Cardiac muscle cell (in vitro differentiated cells and primary cell): ENCODE measurements around the gene ADAMTS7. TPM values are rescaled to one million over a fixed set of nuclear protein-coding genes. Genes with fewer than 3 reads are reported as not detected.

Experiments used
- DNase-seq, 2 donors: peaks; one replicate each; pipeline versions ENCODE4 v3.0.0 to v3.0.0-alpha.2; 2010 to 2017; ENCODE audit warnings: low read depth in 1 of 2, low spot score in 1 of 2
- H3K27ac ChIP-seq: fragments of 200-600 bp; sonication (generic); 2 replicates; pipeline ENCODE4 v1.5.1; 2016
- H3K27me3 ChIP-seq: fragments of 200-600 bp; sonication (generic); 2 replicates; pipeline ENCODE4 v1.6.0; 2016; ENCODE audit warnings: control low read depth
- H3K36me3 ChIP-seq: fragments of 200-600 bp; sonication (generic); 2 replicates; pipeline ENCODE4 v1.5.1; 2016; ENCODE audit warnings: control low read depth
- H3K4me1 ChIP-seq: fragments of 200-600 bp; sonication (generic); 2 replicates; pipeline ENCODE4 v1.8.1; 2017; ENCODE audit warnings: low read depth, mild to moderate bottlenecking, mixed run types
- H3K4me3 ChIP-seq: fragments of 200-600 bp; sonication (generic); 2 replicates; pipeline ENCODE4 v1.5.1; 2016; ENCODE audit warnings: mild to moderate bottlenecking
- H3K9me3 ChIP-seq: fragments of 200-600 bp; sonication (generic); 2 replicates; pipeline ENCODE4 v1.5.1; 2017; ENCODE audit warnings: low read depth, mild to moderate bottlenecking, control low read depth
- CTCF ChIP-seq: IDR thresholded peaks from 2 replicates; pipeline ENCODE4 v1.5.1; 2012; ENCODE audit warnings: low read depth, mild to moderate bottlenecking, low read length
- polyA plus RNA-seq: library from polyadenylated mRNA; unstranded; fragments of >200 nt; fragmentation: Nextera tagmentation; extraction: Ambion mirVana; gene quantifications from 2 replicates; pipeline ENCODE4 v1.2.1, GENCODE V29; 2016
- total RNA-seq: library from RNA; depleted of rRNA; stranded (reverse); fragments of >200 nt; gene quantifications from 2 replicates; pipeline ENCODE4 v1.2.3, GENCODE V29; 2016

The ADAMTS7 gene
- total RNA-seq (20.4 and 35.3 TPM in 2 replicates), polyA plus RNA-seq (11.8 and 16.4 TPM in 2 replicates)

GRCh38 chr15:78811124-78811824 is at the start of gene ADAMTS7:
ADAMTS7 (minus strand) TSS chr15:78811464; CDS start chr15:78811220, 244 bp downstream.
- Histone ChIP-seq H3K27ac (peak within 1 kb of the TSS; percentile 53), H3K36me3 (no peaks in the 10 kb centered on the region), H3K4me1 (peaks cover 5% of the 10 kb centered on the region), H3K27me3 (no peaks in the 10 kb centered on the region), H3K4me3 (peak within 1 kb of the TSS; percentile 54), H3K9me3 (no peaks in the 10 kb centered on the region)
- peak; percentile 71 for TF ChIP-seq CTCF
- peak; percentile 88 to 89 for DNase-seq

- peak; percentile 54 for TF ChIP-seq CTCF
- peak overlapping the region; percentile 71 for H3K27ac ChIP-seq
- no peaks in the 10 kb centered on the region for H3K36me3 ChIP-seq
- peak; percentile 79 to 87 for DNase-seq
- H3K4me3 ChIP-seq: peak overlapping the region; percentile 20
- H3K4me1 ChIP-seq: no peaks in the 10 kb centered on the region
- no peaks in the 10 kb centered on the region for H3K9me3 ChIP-seq
- no peaks in the 10 kb centered on the region for H3K27me3 ChIP-seq
Observed at GRCh38 chr15:78859971-78860719, 48.9 kb upstream of the ADAMTS7 start.

- Histone ChIP-seq H3K27ac (no peak overlapping the region), H3K4me3 (no peak overlapping the region), H3K27me3 (no peaks in the 10 kb centered on the region), H3K4me1 (peaks cover 3% of the 10 kb centered on the region), H3K36me3 (no peaks in the 10 kb centered on the region), H3K9me3 (no peaks in the 10 kb centered on the region)
- peak in 1 of 2 donors; percentile 51 for DNase-seq
- no peak for TF ChIP-seq CTCF
Observed at GRCh38 chr15:78855746-78856145, 44.5 kb upstream of the ADAMTS7 start.

GRCh38 chr15:78854833-78855372 is 43.6 kb upstream of the ADAMTS7 start:
- H3K4me1 ChIP-seq: peaks cover 6% of the 10 kb centered on the region
- H3K27ac ChIP-seq: no peak overlapping the region
- no peak for DNase-seq
- no peak overlapping the region for H3K4me3 ChIP-seq
- H3K27me3 ChIP-seq: no peaks in the 10 kb centered on the region
- H3K9me3 ChIP-seq: no peaks in the 10 kb centered on the region
- H3K36me3 ChIP-seq: no peaks in the 10 kb centered on the region
- no peak for TF ChIP-seq CTCF

- no peak for DNase-seq
- H3K27ac ChIP-seq: no peak overlapping the region
- peaks cover 6% of the 10 kb centered on the region for H3K4me1 ChIP-seq
- H3K9me3 ChIP-seq: no peaks in the 10 kb centered on the region
- H3K36me3 ChIP-seq: no peaks in the 10 kb centered on the region
- no peak for TF ChIP-seq CTCF
- H3K4me3 ChIP-seq: no peak overlapping the region
- no peaks in the 10 kb centered on the region for H3K27me3 ChIP-seq
Observed at GRCh38 chr15:78853500-78853899, 42.2 kb upstream of the ADAMTS7 start.
